Activated CD8-positive, alpha-beta memory T cell treated with anti-CD3 and anti-CD28 coated beads, Interleukin-2, amount 50 U/mL, for 24 hours (primary cell): Measurements from ENCODE around the gene SEC22A.

ENCODE experiments used
- DNase-seq: peaks from one replicate; pipeline ENCODE4 v3.0.0-alpha.2; 2020; ENCODE audit errors: extremely low read depth

The SEC22A gene

DNA sequence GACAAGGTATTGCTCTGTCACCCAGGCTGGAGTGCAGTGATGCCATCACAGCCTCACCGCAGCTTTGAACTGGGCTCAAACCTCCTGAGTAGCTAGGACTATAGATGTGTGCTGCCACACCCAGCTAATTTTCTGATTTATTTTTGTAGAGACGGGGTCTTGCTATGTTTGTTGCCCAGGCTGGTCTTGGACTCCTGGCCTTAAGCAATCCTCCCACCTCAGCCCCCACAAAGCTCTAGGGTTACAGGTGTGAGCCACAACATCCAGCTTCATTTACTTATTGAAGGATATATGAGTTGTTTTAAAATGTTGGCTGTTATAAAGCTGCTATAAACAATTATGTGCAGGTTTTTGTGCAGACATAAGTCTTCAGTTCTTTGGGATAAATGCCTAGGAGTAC, 62.2 kb downstream of the SEC22A start:
- no peak for DNase-seq

DNA sequence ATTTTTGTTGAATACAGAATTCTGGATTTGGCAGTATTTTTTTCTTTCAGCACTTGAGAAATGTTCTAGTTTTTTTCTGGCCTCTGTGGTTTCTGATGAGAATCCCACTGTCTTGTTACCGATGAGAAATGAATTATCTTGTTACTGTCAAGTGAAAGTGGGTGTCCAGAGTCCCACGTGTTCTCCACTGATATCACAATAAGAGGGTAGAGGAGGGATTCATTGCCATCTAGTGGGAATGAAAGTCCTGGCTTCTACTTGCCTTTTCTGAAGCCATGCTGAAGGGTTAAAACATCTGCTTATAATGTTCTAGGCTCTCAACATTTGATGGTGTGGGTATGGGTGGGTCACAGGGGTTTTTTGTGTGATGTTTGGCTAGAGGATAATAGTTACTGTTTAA, 66.1 kb downstream of the SEC22A start:
- DNase-seq = no peak

DNA sequence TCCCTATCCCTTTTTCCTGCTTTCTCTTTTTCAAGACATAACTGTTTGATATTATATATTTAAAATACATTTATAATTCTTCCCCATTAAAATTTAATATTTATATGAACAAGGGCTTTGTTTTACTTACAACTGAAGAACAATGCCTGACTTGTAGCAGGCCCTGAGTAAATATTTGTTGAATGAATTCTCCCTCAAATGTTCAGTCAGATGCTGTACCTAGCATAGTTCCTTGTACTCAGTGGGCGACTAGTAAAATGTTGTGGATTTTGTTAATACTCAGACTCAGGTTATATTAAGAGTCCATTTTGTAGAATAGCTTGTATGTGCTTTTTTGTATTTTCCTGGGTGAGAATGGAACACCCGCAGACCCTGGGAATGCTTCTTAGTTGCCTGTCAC, 69.1 kb downstream of the SEC22A start:
- DNase-seq = no peak

DNA sequence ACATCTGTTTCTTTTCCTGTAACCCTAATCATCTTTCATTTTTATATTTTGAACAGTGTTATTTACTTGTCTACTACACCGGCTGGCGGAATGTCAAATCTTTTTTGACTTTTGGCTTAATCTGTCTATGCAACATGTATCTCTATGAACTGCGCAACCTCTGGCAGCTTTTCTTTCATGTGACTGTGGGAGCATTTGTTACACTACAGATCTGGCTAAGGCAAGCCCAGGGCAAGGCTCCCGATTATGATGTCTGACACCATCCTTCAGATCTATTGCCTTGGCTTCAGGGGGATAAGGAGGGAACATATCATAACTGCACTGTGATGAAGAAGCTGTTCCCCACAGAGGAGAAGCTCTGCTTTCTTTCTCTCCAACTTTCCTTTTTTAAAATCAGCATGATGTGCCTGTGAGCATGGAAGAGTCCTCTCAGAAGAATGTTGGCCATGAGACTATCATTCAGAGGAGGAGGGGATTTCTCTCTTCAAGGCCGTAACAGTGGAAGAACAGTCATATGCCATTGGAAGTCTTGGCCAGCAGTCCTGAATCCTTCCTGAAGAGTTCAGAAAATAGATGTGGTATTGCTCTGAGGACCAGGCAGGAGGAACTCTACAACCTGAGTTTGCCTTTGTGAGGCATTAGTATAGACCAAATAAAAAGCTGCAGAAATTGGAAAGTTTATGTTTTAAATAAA, 69.9 kb downstream of the SEC22A start:
- no peak for DNase-seq

DNA sequence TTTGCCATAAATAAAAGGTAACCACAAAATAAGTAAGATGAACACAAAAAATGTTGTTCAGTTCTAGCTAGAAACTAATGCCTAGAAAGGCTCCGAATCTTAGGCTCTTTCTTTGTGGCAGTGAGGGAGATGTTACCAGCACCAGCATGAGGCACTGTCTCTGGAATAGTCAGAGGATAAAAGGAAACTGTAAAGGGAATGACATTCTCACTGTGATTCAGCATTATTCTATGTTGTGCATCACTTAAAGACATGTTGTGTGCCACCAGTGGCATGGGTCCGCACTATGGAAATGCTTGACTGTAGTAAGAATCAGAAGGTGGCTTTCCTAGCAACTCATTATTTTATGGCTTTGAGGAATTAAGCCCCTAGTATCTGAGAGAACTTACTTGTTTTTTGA, 70.8 kb downstream of the SEC22A start:
- no peak for DNase-seq

DNA sequence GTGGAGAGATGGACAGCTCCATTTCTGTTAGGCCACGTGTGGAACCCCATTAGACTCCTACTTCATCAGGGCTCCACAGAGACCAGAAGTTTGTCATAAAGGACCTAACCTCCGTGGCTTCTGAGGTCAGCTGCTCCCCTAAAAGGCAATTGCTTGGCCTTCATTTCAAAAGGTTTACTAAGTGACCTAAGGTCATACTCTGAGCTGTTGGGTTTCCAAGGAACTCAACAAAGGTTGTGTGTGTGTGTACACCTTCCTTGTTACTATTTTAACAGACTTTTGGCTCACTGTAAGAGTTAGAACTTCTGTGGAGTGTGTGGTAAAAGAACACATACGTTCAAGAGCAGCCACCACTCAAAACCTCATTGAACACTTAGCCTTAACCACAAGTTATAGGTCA, 73.9 kb downstream of the SEC22A start:
- no peak for DNase-seq

DNA sequence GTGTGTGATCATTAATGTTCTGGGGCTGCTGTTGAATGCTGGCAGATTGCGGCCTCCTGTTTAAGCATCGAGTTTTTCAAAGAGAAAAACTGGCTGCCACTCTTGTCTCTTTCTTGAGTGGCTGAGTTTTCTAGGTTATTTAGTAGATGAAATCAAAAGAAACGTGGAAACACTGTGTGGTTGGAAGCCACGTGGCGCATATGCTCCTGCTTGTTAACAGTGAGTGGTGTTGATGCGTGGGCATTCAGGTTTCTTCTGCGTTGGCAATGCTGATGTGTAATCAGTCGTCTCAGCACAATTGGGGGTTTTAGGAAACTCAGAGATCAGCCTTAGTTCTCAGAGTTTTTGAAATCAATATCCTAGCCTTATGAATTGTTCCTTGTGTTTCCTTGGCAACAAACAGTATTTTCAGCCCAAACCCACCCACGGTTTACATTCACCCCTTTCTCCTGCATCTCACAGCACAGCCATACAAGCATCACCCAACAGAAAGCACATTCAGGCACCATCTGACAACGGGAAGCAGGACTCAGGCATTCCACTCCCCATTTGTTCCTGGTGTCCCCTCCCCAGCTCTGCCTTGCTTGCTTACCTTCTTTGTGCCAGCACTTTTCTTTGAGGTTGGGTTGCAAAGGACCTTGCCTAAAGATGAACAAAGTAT, 74.7 kb downstream of the SEC22A start:
- DNase-seq = no peak

DNA sequence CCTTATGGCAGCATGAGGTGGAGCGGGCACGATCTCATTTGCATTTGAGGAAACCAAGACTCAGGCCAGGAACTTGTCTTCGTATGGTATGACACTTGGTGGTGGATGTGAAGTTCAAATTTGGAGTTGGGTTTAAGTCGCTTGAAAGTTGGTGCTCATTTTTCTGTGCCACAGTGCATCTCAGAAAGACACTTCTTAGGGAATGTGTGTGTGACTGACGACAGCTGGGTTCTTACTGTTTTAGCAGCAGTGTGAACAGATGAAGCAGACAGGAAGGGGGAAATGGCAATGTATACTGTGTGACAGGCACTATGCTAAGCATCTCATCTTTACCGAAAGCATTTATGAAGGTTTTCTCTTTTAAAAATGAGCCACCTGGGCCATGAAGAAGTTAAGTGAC, 75.4 kb downstream of the SEC22A start:
- DNase-seq = no peak

DNA sequence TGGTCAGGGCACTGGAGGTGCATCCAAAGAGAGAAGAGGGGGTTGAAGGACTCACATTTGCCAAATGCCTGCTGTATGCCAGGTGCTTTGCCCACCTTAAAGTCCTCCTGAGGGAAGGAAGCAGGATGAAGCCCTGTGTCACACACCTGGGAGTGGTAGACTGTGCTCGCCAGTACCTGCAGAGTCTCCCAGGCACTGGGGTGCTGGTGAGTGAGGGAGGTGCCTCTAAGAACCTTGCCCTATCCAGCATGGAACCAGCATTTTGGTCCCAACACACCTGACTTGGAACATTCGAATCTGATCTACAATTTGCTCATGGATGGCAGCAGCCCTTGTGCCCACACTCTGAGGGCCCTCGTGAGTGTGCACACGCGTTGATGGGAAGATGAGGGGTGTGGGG, 76.7 kb downstream of the SEC22A start:
- DNase-seq = no peak

DNA sequence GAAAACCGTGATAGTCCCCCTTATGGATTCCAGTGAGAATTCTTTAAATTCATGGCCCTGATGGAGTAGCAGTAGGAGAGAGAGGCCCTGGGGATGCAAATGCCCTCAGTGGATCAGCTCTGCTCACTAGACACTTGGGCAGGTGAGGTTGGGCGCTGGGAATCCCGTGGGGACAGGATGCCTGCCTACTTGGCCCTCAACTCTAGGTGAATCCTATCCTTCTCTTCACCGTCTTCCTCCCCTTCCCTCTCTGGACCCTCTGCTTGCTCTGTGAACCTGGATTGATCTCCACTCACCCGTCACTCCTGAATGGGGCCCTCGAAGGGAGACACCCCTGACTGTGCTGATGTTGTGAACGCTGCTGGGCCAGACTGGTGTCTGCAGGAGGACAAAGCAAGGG, 77.4 kb downstream of the SEC22A start:
- DNase-seq = no peak

DNA sequence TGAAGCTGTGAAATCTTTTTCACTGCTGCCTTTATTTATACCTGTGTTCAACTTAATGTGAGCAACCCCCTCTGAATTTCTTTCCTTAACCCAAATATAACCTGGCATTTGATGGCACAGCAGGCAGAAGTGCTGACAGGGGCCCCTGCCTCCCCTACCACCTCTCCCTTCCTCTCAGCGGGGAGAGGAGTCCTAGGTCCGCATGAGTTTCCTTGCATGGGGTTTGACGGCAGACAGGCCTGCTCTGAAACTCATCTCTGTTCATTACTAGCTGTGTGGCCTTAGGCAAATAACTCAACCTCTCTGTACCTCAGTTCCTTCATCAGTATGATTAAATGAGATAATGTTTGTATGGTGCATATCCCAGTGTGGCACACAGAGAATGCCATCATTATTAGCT, 79.7 kb downstream of the SEC22A start:
- DNase-seq = no peak

DNA sequence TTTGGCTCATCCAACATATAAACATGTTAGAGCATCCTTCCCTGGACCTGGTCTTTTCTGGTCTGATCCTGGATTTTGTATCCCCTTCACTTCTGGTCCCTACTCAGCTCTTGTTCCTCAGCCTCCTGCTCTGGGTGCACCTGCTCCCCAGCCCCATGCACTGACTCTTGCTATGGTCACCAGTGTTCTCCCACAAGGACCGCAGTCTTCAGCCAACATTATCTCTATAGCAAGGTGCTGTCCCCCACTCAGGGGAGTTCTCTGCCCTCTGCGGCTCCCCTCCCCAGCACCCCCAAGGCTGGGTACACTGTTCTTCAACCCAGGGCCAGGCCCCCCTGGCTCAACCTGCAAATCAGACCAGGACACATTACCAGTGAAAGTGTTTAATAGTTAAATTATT, 80.2 kb downstream of the SEC22A start:
- no peak for DNase-seq

DNA sequence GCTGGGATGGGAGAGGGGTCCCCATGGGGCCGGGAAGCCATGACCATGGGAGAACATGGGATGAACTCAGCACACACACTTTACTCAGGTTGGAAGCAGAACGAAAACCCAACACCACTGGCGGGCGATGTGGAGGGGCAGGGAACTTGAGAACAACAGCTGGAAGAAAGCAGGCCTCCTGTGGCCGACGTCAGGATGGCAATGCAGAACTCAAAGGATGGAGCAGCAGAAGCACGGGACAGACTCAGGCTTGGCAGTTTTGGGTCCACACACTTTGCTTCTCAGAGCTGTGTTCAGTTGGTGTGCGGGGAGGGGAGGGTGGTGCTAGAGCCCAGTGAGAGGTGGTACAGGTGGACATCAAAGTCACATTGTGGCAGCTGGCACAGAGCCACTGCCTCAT, 80.7 kb downstream of the SEC22A start:
- DNase-seq = no peak

DNA sequence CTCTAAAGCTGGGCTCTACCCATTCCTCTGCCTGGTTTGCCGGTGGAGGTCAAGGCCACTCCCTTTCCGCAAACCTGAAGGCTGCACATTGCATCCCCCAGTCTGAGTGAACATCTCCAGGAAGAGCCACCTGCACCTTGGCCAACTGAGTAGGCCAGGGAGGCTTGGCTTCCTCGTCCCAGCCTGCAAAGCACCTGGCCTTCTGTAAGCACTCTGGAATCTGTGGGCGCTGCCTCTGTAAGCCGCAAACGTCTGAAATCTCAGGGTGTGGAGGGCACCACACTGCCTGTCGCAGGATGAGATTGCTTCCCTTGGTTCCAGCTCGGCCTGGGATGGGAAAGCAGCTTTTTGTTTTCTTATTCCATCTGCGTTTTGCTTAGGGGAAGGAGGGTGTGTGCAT, 81.3 kb downstream of the SEC22A start:
- no peak for DNase-seq

DNA sequence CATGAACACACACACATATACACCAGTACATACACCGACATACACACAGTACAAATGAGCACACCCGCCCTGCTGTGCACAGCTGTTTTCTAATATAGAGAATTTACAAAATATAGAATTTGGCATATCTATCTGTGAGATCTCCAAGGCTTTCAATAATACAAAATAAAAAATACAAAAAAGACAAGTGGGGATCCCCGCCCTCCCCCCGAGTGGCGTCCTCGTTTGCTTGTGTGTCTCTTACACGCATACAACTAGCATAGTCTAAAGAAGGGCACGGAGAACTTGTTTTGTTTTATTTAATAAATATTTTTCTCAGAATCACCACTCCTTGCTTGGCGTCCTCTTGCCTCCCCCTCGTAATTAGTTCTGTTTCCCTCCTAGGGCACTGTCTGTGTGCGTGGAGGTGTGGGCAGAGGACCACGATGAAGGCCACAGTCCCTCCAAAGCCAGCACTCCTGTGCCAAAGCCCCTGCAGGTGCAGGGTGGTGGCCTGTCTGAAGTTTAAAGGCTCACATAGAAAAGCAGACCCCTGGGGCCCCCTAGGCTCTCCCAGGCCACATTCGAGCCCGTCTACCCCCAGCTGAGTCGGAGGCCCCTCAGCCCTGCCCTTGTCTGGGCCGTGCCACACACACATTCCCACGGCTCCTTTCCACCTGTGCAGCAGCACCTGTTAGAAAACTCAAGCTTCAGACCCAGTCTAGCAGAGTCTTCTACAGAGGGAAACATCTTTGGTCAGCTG, 82.1 kb downstream of the SEC22A start:
- DNase-seq = no peak

DNA sequence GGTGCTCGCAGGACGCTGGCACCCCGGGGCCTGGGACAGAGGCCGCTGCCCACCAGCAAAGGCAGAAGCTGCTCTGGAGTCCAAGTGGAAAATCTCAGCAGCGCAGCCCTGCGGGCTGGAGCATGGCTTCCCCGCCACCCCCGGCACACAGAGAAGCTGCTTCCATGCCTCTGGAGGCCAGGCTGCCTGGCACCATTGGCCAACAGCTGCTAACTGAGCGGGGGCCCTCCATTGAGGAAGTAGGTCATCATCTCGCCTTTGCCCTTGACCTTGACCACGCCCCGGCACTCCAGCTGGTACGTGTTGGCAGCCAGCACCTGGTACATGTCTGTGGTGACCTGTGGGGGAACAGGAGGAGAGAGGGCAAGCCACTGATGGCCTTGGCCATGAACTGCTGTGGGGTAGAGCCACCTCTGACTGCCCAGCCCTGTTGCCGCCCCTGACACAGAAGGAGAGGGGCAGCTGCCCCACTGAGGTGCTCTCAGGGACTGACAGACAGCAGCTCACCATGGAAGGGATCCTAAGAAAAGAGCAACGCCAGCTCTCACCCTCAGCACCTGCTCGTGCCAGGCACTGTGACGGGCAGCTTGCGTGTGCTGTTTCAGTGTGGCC, 82.8 kb downstream of the SEC22A start:
- DNase-seq = no peak

DNA sequence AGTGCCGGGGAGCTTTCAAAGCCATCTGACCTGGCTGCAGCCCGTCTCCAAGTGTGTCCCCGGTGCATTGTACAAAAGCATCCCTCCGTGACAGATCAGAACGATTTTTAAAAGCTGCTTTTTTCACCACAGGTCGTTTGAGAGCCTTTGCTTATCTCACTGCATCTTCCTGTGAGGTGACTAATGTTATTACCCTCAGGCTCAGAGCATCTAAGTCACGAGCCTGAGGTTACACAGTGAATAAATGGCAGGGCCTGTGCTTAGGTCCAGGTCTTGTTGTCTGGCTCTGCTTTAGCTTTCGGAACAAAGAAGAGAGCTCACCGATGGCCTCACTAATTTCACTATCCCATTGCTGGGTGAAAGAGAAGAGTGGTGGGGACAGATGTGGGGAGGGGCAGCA, 83.3 kb downstream of the SEC22A start:
- DNase-seq = no peak

DNA sequence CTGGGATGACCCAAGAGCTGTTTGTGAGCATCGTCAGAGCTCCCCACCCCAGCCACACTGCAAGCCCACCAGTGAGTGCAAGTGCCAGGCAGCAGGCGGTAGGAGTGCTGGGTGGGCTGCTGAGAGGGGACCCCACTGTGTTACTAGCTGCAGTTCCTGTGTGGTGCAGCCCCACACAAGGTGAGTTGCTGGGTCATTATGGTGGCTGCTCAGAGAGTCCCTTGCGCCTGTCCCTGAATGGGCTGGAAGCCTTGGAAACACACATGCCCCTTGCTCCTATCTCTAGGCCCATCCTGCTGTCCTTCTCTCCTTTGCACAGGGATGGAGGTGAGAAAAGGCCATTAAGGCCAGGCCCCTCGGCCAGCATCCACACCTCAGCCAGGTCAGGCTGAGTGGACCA, 83.7 kb downstream of the SEC22A start:
- DNase-seq = no peak

DNA sequence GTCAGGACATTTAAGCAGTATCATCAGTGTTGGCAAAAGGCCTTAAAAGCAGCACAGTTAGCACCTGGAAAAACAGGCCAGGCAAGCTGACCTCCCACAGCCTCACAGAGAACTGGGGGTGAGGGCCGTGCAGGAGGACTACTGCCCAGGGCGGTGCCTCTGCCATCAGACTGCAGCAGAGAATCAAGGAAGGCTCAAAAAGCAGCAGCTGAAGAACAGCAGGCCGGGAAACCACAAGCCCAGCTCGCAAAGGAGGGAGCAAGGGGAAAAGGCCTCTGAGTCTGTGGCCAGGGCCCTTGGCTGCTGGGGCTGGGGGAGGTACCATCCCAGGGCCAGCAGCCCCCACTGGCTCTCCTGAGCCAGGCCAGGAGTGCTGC, 84.2 kb downstream of the SEC22A start:
- no peak for DNase-seq

DNA sequence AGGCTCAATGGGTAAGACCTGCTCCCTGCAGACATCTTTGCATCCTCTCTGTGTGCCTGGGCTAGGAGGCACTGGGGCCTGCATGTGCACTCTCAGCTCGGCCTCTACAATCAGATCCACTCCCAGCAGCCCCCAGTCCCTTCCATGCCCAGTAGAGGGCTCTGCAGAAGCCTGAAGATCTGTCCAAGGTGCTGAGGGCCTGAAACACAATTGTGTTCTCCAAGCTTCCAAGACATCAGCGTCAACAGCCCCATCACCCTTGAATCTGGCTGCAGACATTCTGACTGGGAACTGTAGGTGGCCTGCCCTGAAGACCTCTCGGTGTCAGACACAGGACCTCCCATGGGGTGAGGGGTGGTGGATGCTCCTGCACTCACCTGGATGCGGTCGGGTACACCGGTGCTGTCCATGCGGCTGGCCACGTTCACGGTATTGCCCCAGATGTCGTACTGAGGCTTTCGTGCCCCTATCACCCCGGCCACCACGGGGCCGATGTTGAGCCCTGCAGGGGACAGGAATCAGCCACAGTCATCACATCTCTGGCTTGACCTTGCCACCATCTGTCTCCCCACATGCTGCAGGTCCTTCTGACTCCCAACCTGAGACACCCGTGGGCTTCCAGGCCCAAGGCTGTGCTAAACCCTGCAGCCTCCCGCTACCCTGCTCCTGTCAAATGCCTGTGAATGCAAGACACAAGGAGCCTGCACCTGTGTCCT, 84.7 kb downstream of the SEC22A start:
- DNase-seq = no peak

DNA sequence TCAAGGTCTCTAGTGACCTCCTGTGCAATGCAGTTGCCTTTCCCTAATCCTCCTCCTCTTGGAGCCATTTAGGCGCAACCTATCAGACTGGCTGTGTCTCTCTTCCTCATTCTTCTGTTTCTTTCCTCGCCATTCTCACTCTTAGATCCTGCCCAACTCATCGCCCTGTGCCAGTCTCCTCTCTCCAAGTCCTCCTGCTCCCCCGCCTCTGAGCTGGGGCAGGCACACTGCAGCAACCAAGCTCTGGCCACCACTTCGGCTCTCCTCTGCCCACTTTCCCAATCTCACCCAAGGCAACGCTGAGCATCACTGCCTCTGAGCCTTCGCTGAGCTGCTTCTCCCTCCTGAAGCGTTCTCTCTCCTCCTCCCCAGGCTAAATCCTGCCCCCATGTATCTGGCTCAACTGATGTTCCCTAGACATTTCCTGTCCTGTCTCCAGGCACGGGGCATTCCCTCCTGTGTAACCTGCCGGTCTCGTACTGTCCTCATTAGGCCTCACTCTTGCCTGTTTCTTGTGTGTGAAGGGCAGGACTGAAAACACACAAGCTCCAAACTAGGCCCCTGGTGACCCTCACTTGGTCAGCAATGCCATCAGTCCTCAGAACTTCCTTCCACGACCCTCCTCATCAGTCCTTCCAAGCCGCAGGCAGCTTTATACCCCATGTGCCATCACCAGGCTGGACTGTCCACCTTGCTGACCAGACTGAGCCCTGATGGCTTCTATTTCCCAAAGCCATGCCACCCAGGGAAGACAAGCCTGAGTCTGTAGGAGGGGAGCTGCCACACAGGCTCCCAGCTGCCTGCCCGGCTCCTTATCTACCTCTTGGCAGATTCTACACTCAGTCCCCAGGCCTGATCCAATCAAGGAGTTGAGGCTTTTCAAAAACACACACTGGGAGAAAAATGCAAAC, 85.6 kb downstream of the SEC22A start:
- no peak for DNase-seq
